CMK (cell line): ENCODE measurements around the gene XIRP2.
"Not testable (repeated sequence)": the region's sequence is repeated elsewhere in the genome, so short reads cannot be mapped to it uniquely, and the experiment has no call there.

Source experiments
- DNase-seq: peaks from one replicate; pipeline ENCODE4 v3.0.0-alpha.2; 2010; ENCODE audit warnings: low read depth

Gene XIRP2

GRCh38 chr2:166942377-166942776 is 54.1 kb downstream of the XIRP2 start:
- DNase-seq = no peak

- DNase-seq = no peak
These were observed 56.6 kb downstream of the XIRP2 start for GRCh38 chr2:166944909-166945308.

GRCh38 chr2:166957686-166958085 is 69.4 kb downstream of the XIRP2 start:
- DNase-seq = no peak

DNA sequence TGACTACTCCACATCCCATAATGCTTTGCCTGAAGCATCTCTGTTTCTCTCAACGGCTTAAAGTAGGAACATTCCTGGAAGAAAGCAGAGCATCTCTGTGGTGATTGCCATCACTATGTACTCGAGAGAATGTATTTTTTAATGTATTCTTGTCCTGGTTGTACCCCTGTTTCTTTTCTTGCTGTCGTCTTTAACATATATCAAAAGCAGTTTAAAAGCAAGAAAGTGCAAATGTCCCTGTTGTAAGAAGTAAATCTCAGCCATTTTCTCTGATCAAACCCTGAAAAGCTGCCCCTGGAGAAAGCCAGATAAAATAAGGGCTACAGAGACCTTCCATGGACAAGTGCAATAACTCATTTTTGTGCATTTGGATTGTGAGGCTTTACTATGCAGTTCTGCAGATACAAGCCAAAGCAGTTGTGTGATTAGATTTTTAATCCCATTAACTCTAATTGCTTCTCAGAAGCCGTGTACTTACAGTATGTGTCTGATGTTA is 70.8 kb downstream of the XIRP2 start:
- no peak for DNase-seq

- no peak for DNase-seq
These were observed 71.3 kb downstream of the XIRP2 start for GRCh38 chr2:166959556-166959955.

- no peak for DNase-seq
These were observed 72.5 kb downstream of the XIRP2 start for GRCh38 chr2:166960702-166961270.

GRCh38 chr2:166961933-166962332 is 73.7 kb downstream of the XIRP2 start:
- no peak for DNase-seq

- DNase-seq = no peak
These were observed 81.2 kb downstream of the XIRP2 start for GRCh38 chr2:166969486-166969885.

GRCh38 chr2:166972002-166972401 is 83.7 kb downstream of the XIRP2 start:
- no peak for DNase-seq

GRCh38 chr2:166972418-166972817 is 84.1 kb downstream of the XIRP2 start:
- no peak for DNase-seq

DNA sequence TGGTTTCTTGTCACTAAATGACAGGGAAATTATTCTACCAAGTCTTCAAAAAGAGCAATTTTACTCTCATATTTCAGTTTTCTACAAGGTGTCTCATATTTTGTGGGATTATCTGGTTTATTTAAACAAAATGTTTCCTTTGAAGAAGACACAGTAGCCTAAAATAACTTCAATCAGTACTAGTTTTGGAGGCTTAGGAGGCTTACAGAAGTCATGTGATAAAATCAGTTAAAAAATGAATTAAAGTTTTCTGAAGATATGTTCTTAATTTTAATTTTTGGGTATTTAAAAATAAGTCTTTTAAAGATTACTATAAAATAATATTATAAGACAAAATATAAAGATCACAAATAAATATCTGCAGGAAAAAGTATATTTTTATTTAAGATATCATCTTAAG is 95.9 kb downstream of the XIRP2 start:
- no peak for DNase-seq

- DNase-seq = no peak
These were observed 96.5 kb downstream of the XIRP2 start for GRCh38 chr2:166984797-166985196.

DNA sequence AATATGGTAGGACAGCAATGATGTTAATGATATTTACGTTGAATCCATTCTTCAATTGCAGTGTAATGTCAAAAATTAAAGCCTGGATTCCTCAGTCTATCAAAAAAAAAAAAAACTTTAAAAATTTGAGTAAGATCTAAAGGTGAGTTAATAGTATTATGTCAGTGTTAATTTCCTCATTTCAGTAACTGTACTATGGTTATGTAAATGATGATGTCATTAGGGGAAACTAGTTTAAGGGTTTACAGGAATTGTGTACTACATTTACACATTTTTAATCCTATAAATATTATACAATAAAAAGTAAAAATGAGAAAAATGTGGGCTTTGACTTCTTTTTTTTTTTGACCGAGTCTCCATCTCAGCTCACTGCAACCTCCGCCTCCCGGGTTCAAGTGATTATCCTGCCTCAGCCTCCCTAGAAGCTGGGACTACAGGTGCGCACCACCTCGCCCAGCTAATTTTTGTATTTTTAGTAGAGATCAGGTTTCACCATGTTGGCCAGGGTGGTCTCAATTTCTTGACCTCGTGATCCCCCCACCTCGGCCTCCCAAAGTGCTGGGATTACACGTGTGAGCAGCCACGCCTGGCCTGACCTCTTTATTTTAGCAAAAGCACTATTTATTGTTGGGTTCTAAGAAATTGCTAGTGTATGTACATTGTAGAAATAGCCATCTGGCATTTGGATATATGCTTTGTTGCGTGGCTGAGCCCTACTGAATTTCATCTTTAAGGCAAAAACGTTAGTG is 106.5 kb downstream of the XIRP2 start:
- DNase-seq = no peak

GRCh38 chr2:166996465-166996864 is 108.2 kb downstream of the XIRP2 start:
- DNase-seq = no peak

GRCh38 chr2:167001165-167001564 is 112.9 kb downstream of the XIRP2 start:
- no peak for DNase-seq

- no peak for DNase-seq
These were observed 116.8 kb downstream of the XIRP2 start for GRCh38 chr2:167005096-167005495.

DNA sequence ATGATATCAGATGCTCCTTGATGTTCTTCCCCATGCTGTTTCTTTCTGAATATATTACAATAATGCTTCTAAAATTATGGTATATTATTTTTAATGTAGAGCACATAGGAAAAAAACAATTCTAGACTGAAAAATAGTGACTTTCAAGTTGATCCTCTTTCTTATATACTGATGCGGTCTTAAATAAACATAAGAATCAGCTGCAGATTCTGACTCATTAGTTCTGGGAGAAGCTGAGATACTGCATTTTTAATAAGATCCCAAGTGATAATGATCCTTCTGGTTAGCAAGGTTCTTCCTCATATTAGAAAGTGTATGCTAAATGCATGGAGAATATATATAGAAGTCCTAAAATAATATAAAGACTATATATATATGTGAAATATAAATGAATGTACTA is 124.9 kb downstream of the XIRP2 start:
- DNase-seq = no peak

- DNase-seq = no peak
These were observed 127.5 kb downstream of the XIRP2 start for GRCh38 chr2:167015806-167016205.

DNA sequence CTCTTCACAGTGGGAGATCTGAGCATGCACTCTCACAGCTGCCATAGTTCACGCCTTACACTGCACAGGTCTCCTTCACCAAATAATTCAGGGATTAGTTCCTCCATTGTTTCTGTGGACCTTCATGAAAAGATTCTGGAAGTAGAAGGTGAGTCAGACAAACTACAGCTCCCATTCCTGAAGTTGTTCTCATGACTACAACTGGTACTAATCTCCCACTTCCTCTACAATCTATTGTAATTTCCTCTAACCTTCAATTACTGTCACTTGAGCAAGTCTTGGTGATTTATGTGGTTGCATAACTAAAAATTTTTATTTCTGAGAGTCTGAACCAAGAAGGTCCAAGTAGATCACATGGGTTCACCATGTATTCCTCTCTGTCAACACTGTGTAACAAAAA is 128.7 kb downstream of the XIRP2 start:
- DNase-seq = no peak

- no peak for DNase-seq
These were observed 130.3 kb downstream of the XIRP2 start for GRCh38 chr2:167018590-167018989.

DNA sequence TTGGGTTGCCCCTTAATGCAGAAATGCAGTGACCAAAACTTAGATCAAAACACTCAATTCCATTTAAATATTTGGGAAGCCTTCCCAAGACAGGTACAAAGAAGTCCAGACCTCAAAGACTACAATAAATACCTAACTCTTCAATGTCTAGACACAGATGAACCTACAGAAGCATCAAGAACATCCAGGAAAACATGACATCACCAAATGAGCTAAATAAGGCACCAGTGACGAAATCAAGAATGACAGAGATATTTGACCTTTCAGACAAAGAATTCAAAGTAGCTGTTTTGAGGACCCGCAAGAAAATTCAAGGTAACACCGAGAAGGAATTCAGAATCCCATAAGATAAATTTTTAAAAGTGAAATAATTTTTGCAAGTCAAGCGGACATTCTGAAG is 140.2 kb downstream of the XIRP2 start:
- DNase-seq = no peak

GRCh38 chr2:167034976-167035375 is 146.7 kb downstream of the XIRP2 start:
- DNase-seq = not testable (repeated sequence)

- DNase-seq = no peak
These were observed 160.5 kb downstream of the XIRP2 start for GRCh38 chr2:167048829-167049228.

DNA sequence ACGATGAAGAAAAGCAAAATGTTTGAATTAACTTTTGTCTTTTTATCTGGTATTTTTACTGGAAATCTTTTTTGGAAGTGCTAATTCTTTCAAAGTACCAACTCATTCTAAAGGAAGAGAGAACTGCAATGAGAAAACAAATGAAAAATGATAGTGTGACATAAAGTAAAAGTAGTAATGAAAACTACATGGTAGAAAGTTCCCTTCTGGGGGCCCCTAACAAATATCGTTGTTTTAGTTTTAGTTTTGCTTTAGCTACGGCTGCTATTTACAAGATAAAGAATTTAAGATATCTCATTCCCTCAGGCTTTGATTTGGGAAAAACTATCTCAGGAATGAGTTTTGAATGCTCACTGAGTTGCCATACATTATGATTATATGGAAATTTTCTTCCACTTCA is 161.4 kb downstream of the XIRP2 start:
- DNase-seq = no peak
